AG09309 (cell line): ENCODE measurements around the gene DOLPP1.

ENCODE experiments used
- DNase-seq: peaks from one replicate; pipeline ENCODE4 v3.0.0-alpha.2; 2010; ENCODE audit warnings: low read depth
- H3K4me3 ChIP-seq: 2 replicates; pipeline ENCODE4 v1.5.1; 2011; ENCODE audit warnings: mild to moderate bottlenecking, low read depth, low read length, moderate library complexity; ENCODE audit not compliant: control insufficient read depth
- TF ChIP-seq, protein P1 (sequence below): IDR thresholded peaks from 2 replicates; pipeline ENCODE4 v1.5.1; 2011; ENCODE audit warnings: mild to moderate bottlenecking, low read depth, low read length, inconsistent platforms; ENCODE audit not compliant: insufficient read depth, control insufficient read depth; ENCODE audit errors: missing control alignments

DOLPP1 gene

DNA sequence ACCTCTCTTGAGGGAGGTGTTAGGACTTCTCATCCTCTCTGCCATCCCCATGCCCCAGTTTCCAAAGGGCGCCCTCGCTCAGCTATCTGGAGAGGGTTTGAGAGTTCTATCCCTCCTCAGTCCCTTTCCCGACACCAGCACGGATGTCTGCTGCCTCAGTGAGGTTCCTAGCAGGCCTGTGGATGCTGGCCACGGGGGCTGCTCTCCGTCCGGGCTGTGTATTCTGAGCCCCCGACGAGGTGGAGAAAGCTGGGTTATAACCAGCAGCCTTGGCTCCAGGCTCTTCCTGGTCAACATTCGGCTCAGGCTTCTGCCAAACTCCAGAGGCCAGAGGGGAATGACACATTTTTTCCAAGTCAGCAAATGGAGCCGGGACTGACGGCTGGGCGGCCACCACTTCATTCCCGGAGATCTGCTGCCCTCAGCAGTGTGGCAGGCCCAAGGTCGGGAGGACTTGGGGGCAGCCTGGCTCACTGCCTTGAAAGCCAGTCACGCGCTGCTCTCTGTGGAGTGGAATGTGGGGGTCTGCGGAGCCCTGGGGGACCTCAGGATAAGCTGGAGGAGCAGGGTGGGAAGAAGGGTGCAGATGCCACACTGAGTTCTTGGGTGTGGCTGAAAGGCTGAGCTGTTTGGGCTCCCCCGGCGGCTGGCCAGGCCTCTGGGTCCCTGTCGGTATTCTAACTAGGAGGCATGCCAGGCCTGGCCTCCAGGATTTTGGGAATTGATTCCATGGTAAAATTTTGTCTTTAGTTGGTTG lies 57.7 kb downstream of the DOLPP1 start:
- H3K4me3 ChIP-seq: no peak overlapping the region; the same call in 1 of the 2 replicates
- TF ChIP-seq, protein P1, sequence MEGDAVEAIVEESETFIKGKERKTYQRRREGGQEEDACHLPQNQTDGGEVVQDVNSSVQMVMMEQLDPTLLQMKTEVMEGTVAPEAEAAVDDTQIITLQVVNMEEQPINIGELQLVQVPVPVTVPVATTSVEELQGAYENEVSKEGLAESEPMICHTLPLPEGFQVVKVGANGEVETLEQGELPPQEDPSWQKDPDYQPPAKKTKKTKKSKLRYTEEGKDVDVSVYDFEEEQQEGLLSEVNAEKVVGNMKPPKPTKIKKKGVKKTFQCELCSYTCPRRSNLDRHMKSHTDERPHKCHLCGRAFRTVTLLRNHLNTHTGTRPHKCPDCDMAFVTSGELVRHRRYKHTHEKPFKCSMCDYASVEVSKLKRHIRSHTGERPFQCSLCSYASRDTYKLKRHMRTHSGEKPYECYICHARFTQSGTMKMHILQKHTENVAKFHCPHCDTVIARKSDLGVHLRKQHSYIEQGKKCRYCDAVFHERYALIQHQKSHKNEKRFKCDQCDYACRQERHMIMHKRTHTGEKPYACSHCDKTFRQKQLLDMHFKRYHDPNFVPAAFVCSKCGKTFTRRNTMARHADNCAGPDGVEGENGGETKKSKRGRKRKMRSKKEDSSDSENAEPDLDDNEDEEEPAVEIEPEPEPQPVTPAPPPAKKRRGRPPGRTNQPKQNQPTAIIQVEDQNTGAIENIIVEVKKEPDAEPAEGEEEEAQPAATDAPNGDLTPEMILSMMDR: no peak
- peak; percentile 42 for DNase-seq

DNA sequence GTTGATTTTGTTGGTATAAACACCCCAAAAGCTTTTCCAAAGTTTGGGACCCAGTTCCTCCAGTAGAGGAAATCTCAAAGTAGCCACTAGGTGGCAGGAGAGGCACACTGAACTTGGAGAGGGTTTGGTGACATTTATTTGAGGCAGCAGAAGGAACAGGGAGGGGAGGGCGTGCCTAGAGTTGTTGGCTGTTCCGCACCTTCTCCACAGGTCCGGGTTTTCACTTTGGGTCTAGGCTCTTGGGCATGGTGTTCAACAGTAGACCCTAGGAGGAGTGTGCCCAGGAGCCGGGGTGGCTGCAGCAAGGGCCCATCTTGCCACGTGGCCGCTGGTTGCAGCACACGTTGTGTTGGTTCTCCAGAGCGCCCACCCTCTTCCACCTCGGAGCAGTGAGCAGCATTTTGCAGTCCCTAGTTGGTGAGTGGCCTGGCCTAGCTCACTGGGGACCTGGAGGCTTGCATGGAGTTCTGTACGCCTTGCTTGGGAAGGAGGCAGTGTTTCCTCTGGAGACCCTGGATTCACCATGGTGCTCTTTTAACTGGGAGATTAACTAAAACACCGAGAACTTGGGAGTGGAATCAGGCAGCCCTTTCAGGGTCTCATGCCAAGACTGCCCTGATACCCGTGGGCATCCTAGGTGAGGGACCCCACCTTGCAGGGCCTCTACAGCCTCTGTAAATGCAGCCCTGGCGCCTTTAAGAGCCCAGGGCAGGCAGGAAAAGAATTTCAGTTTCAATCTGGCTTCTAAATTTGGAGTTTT lies 58.5 kb downstream of the DOLPP1 start:
- TF ChIP-seq, protein P1: peak; percentile 86
- H3K4me3 ChIP-seq: peak overlapping the region; percentile 52
- DNase-seq: peak; percentile 68

DNA sequence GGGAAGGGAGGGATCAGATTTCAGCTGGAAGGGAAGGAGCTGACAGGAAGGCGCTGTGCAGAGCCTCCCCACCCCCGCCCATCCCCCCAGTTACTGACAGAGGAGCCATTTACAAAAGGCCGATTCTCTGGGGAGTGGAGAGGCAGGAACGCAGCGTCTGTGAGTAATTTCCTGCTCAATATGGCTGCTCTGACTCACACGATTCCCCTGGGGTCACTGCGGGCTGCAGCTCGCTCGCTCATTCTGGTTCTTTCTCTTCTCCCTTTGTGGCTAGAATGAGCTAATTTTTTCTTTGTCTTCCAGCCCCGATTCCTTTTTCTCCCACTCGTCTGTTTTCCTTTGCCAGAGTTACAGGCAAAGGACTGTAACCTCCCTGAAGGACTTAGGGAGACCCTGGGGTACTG lies 59.1 kb downstream of the DOLPP1 start:
- peak overlapping the region; percentile 47 for H3K4me3 ChIP-seq
- peak; percentile 99 for DNase-seq
- TF ChIP-seq, protein P1: no peak
